Kidney epithelial cell (primary cell): ENCODE data around the gene BCAM. TPM values are rescaled to one million over a fixed set of nuclear protein-coding genes. Genes with fewer than 3 reads are reported as not detected.
"Not testable (repeated sequence)": the region's sequence is repeated elsewhere in the genome, so short reads cannot be mapped to it uniquely, and the experiment has no call there.

Experiments
- DNase-seq: peaks from one replicate; pipeline ENCODE4 v3.0.0-alpha.2; 2010; ENCODE audit warnings: low read depth
- H3K27me3 ChIP-seq: 2 replicates; pipeline ENCODE4 v1.6.0; 2011; ENCODE audit warnings: low read length; ENCODE audit not compliant: control insufficient read depth, insufficient read depth
- H3K36me3 ChIP-seq: 2 replicates; pipeline ENCODE4 v1.5.1; 2011; ENCODE audit warnings: low read length; ENCODE audit not compliant: control insufficient read depth, insufficient read depth
- H3K4me3 ChIP-seq: 2 replicates; pipeline ENCODE4 v1.5.1; 2011; ENCODE audit warnings: low read depth, mild to moderate bottlenecking, control low read depth, low read length
- total RNA-seq: library from RNA; depleted of rRNA; stranded (reverse); fragments of >200 nt; gene quantifications from 2 replicates; pipeline ENCODE4 v1.2.3, GENCODE V29; 2015
- TF ChIP-seq, protein P1 (sequence below): IDR thresholded peaks from 2 replicates; pipeline ENCODE4 v1.5.1; 2011; ENCODE audit warnings: mild to moderate bottlenecking, moderate library complexity, low read length, control low read depth, inconsistent platforms; ENCODE audit not compliant: insufficient read depth, poor library complexity, severe bottlenecking

BCAM gene
- total RNA-seq, 1 donor from 2014 or later = 27.6 TPM

DNA sequence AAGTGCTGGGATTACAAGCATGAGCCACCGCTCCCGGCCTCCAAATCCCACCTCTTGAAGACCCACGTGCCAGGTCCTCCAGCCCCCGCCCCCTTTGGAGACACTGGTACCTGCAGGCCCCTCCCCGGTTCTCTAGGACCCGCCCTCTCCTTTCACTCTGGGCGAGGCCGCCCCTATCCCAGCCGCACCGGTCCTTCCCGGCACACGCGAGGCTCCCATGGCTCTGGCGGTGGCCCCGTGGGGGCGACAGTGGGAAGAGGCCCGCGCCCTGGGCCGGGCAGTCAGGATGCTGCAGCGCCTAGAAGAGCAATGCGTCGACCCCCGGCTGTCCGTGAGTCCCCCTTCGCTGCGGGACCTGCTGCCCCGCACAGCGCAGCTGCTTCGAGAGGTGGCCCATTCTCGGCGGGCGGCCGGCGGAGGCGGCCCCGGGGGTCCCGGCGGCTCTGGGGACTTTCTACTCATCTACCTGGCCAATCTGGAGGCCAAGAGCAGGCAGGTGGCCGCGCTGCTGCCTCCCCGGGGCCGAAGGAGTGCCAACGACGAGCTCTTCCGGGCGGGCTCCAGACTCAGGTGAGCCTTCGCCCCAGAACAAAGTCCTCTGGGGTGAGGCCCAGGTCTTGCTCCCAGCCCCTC is 31.1 kb upstream of the BCAM start, which contains the start of gene CBLC:
Gene CBLC (plus strand): TSS at position 176 of the 633 bp plus-strand sequence. CDS start 42 bp downstream, at position 218.
- Histone ChIP-seq H3K36me3 (no peaks in the 10 kb centered on the region), H3K4me3 (peak within 1 kb of the TSS; percentile 34), H3K27me3 (no peaks in the 10 kb centered on the region)
- DNase-seq = no peak
- TF ChIP-seq, protein P1, sequence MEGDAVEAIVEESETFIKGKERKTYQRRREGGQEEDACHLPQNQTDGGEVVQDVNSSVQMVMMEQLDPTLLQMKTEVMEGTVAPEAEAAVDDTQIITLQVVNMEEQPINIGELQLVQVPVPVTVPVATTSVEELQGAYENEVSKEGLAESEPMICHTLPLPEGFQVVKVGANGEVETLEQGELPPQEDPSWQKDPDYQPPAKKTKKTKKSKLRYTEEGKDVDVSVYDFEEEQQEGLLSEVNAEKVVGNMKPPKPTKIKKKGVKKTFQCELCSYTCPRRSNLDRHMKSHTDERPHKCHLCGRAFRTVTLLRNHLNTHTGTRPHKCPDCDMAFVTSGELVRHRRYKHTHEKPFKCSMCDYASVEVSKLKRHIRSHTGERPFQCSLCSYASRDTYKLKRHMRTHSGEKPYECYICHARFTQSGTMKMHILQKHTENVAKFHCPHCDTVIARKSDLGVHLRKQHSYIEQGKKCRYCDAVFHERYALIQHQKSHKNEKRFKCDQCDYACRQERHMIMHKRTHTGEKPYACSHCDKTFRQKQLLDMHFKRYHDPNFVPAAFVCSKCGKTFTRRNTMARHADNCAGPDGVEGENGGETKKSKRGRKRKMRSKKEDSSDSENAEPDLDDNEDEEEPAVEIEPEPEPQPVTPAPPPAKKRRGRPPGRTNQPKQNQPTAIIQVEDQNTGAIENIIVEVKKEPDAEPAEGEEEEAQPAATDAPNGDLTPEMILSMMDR = no peak

DNA sequence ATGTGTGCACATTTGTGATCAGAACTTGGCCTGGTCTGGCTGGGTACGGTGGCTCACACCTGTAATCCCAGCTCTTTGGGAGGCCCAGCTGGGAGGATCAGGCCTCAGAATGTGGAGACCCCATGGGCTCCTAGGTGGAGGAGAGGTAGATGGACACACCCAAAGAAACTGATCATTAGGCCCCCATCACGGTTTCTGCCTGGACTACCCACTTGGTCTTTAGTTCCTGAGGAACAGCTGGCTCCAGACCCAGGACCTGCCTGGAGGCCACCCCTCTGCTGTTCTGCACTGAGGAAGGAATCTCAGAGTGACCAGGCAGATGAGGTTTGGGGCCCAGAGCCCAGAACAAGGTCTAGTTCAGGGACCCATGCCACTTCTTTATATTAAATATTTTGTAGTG is 29.8 kb upstream of the BCAM start:
- DNase-seq = no peak
- no peaks in the 10 kb centered on the region for H3K36me3 ChIP-seq
- H3K4me3 ChIP-seq = no peak overlapping the region

DNA sequence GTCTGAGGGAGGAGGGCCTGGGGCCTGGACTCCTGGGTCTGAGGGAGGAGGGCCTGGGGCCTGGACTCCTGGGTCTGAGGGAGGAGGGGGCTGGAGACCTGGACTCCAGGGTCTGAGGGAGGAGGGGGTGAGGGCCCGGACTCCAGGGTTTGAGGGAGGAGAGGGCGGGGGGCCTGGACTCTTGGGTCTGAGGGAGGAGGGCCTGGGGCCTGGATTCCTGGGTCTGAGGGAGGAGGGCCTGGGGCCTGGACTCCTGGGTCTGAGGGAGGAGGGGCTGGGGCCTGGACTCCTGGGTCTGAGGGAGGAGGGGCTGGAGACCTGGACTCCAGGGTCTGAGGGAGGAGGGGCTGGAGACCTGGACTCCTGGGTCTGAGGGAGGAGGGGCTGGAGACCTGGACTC is 27.2 kb upstream of the BCAM start:
- not testable (repeated sequence) for DNase-seq, H3K27me3 ChIP-seq, H3K4me3 ChIP-seq, H3K36me3 ChIP-seq

More for the DNA sequence above, 29.8 kb upstream of the BCAM start:
- TF ChIP-seq, protein P1 = no peak
- no peaks in the 10 kb centered on the region for H3K27me3 ChIP-seq

DNA sequence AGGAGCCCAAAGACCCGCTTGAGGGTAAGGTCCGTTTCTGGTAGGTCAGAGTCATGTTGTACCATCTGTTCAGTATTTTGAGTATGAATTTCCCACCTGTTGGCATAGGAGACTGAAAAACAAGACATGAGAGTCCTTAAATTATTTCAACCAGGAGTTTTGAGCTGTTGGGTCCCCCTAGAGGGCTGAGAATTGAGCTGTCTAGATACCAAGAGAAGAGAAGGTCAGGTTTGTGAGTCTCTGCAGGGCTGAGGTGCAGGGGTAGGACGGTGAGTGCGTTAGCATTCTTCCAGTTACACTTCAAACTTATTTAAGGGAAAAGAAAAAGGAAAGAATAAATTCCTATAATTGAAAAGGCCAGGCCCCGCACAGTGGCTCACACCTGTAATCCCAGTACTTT is 26.2 kb upstream of the BCAM start:
- DNase-seq = no peak
- TF ChIP-seq, protein P1 = no peak
- Histone ChIP-seq H3K4me3 (no peak overlapping the region), H3K27me3 (no peaks in the 10 kb centered on the region), H3K36me3 (no peaks in the 10 kb centered on the region)

DNA sequence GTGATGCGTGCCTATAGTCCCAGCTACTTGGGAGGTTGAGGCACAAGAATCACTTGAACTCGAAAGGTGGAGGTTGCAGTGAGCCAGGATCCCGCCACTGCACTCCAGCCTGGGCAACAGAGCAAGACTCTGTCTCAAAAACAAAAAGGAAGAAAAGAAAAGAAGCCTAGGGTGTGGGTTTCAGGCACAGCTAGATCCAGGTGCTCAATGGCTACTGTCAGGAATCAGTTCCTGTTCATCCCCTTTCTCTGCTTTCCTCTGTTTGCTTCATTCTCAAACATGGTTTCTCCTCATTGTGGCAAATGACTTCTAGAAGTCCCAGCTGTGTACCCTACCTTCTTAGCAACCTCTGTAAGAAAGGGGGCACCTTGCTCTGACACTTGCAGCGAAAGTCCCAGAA is 25.4 kb upstream of the BCAM start:
- H3K27me3 ChIP-seq = no peaks in the 10 kb centered on the region
- TF ChIP-seq, protein P1 = no peak
- H3K4me3 ChIP-seq = no peak overlapping the region
- no peaks in the 10 kb centered on the region for H3K36me3 ChIP-seq
- DNase-seq = no peak

DNA sequence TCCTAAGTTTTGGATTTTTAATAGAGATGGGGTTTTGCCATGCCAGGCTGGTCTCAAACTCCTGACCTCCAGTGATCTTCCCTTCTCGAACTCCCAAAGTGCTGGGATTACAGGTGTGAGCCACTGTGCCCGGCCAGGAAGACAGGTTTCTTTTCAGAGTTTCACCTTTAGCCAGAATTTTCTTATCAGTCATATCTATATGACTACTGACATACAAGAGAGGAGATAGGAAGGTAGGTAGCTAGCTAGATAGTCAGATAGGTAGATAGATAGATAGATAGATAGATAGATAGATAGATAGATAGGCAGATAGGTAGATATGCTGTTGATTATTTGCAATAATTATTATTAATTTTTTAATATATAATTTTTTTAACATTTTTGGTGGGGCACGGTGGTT is 23.6 kb upstream of the BCAM start:
- TF ChIP-seq, protein P1 = no peak

More for the DNA sequence above, 23.6 kb upstream of the BCAM start:
- H3K27me3 ChIP-seq = no peaks in the 10 kb centered on the region
- H3K4me3 ChIP-seq = no peak overlapping the region
- no peaks in the 10 kb centered on the region for H3K36me3 ChIP-seq
- DNase-seq = no peak
